ENCODE results near the gene NRARP. TPM values are rescaled to one million over a fixed set of nuclear protein-coding genes. Genes with fewer than 3 reads are reported as not detected.

The NRARP gene
- total RNA-seq, 2 experiments from 2014 or later = 1.2 to 1.7 TPM

- Mint-ChIP-seq H3K36me3 (no peaks in the 10 kb centered on the region), H3K27ac (peak overlapping the region; percentile 67), H3K9me3 (no peaks in the 10 kb centered on the region), H3K4me3 (no peak overlapping the region), H3K4me1 (peaks cover 8% of the 10 kb centered on the region), H3K27me3 (peaks cover 19% of the 10 kb centered on the region)
- peak; percentile 37 for DNase-seq
- no peak for ATAC-seq (ENCODE audit: low read depth)
- POLR2A ChIA-PET = interaction anchor here (0.9 to 2.3 kb wide), 4 partner anchors 12 to 119 kb away, joined by 4 to 9 read pairs (median 6); partner anchors contain the start of genes EXD3 and NOXA1
Observed at GRCh38 chr9:137303893-137304382, 1.9 kb upstream of the NRARP start.

GRCh38 chr9:137303151-137303892, 1.3 kb upstream of the NRARP start:
- Mint-ChIP-seq H3K27me3 (peaks cover 25% of the 10 kb centered on the region), H3K27ac (peak overlapping the region; percentile 67), H3K4me3 (no peak overlapping the region), H3K9me3 (no peaks in the 10 kb centered on the region), H3K36me3 (no peaks in the 10 kb centered on the region), H3K4me1 (peaks cover 8% of the 10 kb centered on the region)
- no peak for ATAC-seq (ENCODE audit: low read depth)
- POLR2A ChIA-PET = interaction anchor here (0.7 to 2.3 kb wide), 6 partner anchors 13 to 120 kb away, joined by 3 to 9 read pairs (median 6); partner anchors contain the start of genes EXD3, NOXA1 and TUBB4B
- peak; percentile 49 for DNase-seq

- Mint-ChIP-seq H3K4me1 (peaks cover 8% of the 10 kb centered on the region), H3K27ac (no peak overlapping the region), H3K27me3 (peaks cover 29% of the 10 kb centered on the region), H3K36me3 (no peaks in the 10 kb centered on the region), H3K4me3 (no peak overlapping the region), H3K9me3 (no peaks in the 10 kb centered on the region)
- POLR2A ChIA-PET = interaction anchor here (0.7 to 2.3 kb wide), 7 partner anchors 9 to 121 kb away, joined by 3 to 9 read pairs (median 3); partner anchors contain the start of genes EXD3, NOXA1 and TUBB4B
- DNase-seq (no peak), ATAC-seq (ENCODE audit: low read depth) (peak; percentile 17)
Observed at GRCh38 chr9:137302449-137303150, 529 bp upstream of the NRARP start.

GRCh38 chr9:137301081-137301947, 757 bp downstream of the NRARP start:
- POLR2A ChIA-PET = interaction anchor here (0.6 to 1.9 kb wide), 8 partner anchors 7 to 111 kb away, joined by 3 to 7 read pairs (median 4); partner anchors contain the start of gene TUBB4B
- H3K4me1 Mint-ChIP-seq = peaks cover 9% of the 10 kb centered on the region
- H3K36me3 Mint-ChIP-seq = no peaks in the 10 kb centered on the region
- peak; percentile 62 for DNase-seq
- peaks cover 41% of the 10 kb centered on the region for H3K27me3 Mint-ChIP-seq
- no peaks in the 10 kb centered on the region for H3K9me3 Mint-ChIP-seq
- H3K27ac Mint-ChIP-seq = no peak overlapping the region
- ATAC-seq (ENCODE audit: low read depth) = no peak
- peak overlapping the region; percentile 79 for H3K4me3 Mint-ChIP-seq

GRCh38 chr9:137300567-137301080, 1.4 kb downstream of the NRARP start:
- no peak overlapping the region for H3K27ac Mint-ChIP-seq
- no peak for ATAC-seq (ENCODE audit: low read depth)
- POLR2A ChIA-PET = interaction anchor here (1.5 kb wide), 1 partner anchor 112 kb away, joined by 6 read pairs; no protein-coding TSS in a partner anchor
- no peak for DNase-seq
- H3K27me3 Mint-ChIP-seq = peaks cover 42% of the 10 kb centered on the region
- H3K4me3 Mint-ChIP-seq = peak overlapping the region; percentile 79
- no peaks in the 10 kb centered on the region for H3K9me3 Mint-ChIP-seq
- peaks cover 9% of the 10 kb centered on the region for H3K4me1 Mint-ChIP-seq
- H3K36me3 Mint-ChIP-seq = no peaks in the 10 kb centered on the region

- no peaks in the 10 kb centered on the region for H3K36me3 Mint-ChIP-seq
- ATAC-seq (ENCODE audit: low read depth) (no peak), DNase-seq (no peak)
- H3K27ac Mint-ChIP-seq = no peak overlapping the region
- H3K27me3 Mint-ChIP-seq = peaks cover 42% of the 10 kb centered on the region
- no peaks in the 10 kb centered on the region for H3K9me3 Mint-ChIP-seq
- H3K4me3 Mint-ChIP-seq = no peak overlapping the region
- POLR2A ChIA-PET = no interaction called here
- H3K4me1 Mint-ChIP-seq = peaks cover 7% of the 10 kb centered on the region
Observed at GRCh38 chr9:137299938-137300337, 2.1 kb downstream of the NRARP start.

- POLR2A ChIA-PET = no interaction called here
- no peaks in the 10 kb centered on the region for H3K36me3 Mint-ChIP-seq
- H3K4me1 Mint-ChIP-seq = peaks cover 10% of the 10 kb centered on the region
- H3K27me3 Mint-ChIP-seq = peaks cover 47% of the 10 kb centered on the region
- no peak overlapping the region for H3K27ac Mint-ChIP-seq
- H3K4me3 Mint-ChIP-seq = no peak overlapping the region
- no peaks in the 10 kb centered on the region for H3K9me3 Mint-ChIP-seq
- ATAC-seq (ENCODE audit: low read depth) (no peak), DNase-seq (no peak)
Observed at GRCh38 chr9:137299203-137299565, 2.9 kb downstream of the NRARP start.

GRCh38 chr9:137298401-137299202, 3.5 kb downstream of the NRARP start:
- Mint-ChIP-seq H3K4me3 (no peak overlapping the region), H3K9me3 (no peaks in the 10 kb centered on the region), H3K27ac (no peak overlapping the region), H3K4me1 (peaks cover 10% of the 10 kb centered on the region), H3K27me3 (peaks cover 52% of the 10 kb centered on the region), H3K36me3 (no peaks in the 10 kb centered on the region)
- DNase-seq (peak; percentile 29), ATAC-seq (ENCODE audit: low read depth) (no peak)
- POLR2A ChIA-PET = no interaction called here

GRCh38 chr9:137297966-137298365, 4.1 kb downstream of the NRARP start:
- no peak overlapping the region for H3K4me3 Mint-ChIP-seq
- peaks cover 57% of the 10 kb centered on the region for H3K27me3 Mint-ChIP-seq
- POLR2A ChIA-PET = no interaction called here
- peaks cover 10% of the 10 kb centered on the region for H3K4me1 Mint-ChIP-seq
- DNase-seq (peak; percentile 33), ATAC-seq (ENCODE audit: low read depth) (no peak)
- H3K9me3 Mint-ChIP-seq = no peaks in the 10 kb centered on the region
- no peak overlapping the region for H3K27ac Mint-ChIP-seq
- no peaks in the 10 kb centered on the region for H3K36me3 Mint-ChIP-seq

- Mint-ChIP-seq H3K4me1 (peaks cover 10% of the 10 kb centered on the region), H3K4me3 (peak overlapping the region; percentile 72), H3K27ac (no peak overlapping the region), H3K27me3 (peaks cover 61% of the 10 kb centered on the region), H3K36me3 (no peaks in the 10 kb centered on the region), H3K9me3 (no peaks in the 10 kb centered on the region)
- peak; percentile 36 for DNase-seq
- POLR2A ChIA-PET = no interaction called here
- ATAC-seq (ENCODE audit: low read depth) = no peak
Observed at GRCh38 chr9:137296670-137297664, 5.1 kb downstream of the NRARP start.

GRCh38 chr9:137295849-137296669, 6.0 kb downstream of the NRARP start:
- Mint-ChIP-seq H3K27ac (no peak overlapping the region), H3K36me3 (no peaks in the 10 kb centered on the region), H3K4me1 (peaks cover 10% of the 10 kb centered on the region), H3K9me3 (no peaks in the 10 kb centered on the region), H3K27me3 (peaks cover 58% of the 10 kb centered on the region), H3K4me3 (peak overlapping the region; percentile 72)
- POLR2A ChIA-PET = no interaction called here
- peak; percentile 28 for DNase-seq
- peak; percentile 15 for ATAC-seq (ENCODE audit: low read depth)

All from activated naive CD8-positive, alpha-beta T cell treated with anti-CD3 and anti-CD28 coated beads, Interleukin-2, amount 10 ng/mL, durations not matched to agents 7 days and 5 days (primary cell).